Neural crest cell (in vitro differentiated cells): Measurements from ENCODE around the gene UCP2. TPM values are rescaled to one million over a fixed set of nuclear protein-coding genes. Genes with fewer than 3 reads are reported as not detected.

Experiments
- DNase-seq: peaks from one replicate; pipeline ENCODE4 v3.0.0; 2021; ENCODE audit warnings: low read depth, mixed read lengths, low spot score
- H3K27ac Mint-ChIP-seq: one replicate; pipeline ENCODE4 v1.8.0; 2021; ENCODE audit warnings: mild to moderate bottlenecking, mixed read lengths; ENCODE audit not compliant: unreplicated experiment
- H3K27me3 Mint-ChIP-seq: 2 replicates; pipeline ENCODE4 v1.8.0; 2021; ENCODE audit warnings: low read depth, mild to moderate bottlenecking, mixed read lengths
- H3K36me3 Mint-ChIP-seq: 2 replicates; pipeline ENCODE4 v1.8.0; 2021; ENCODE audit warnings: low read depth, mild to moderate bottlenecking, mixed read lengths
- H3K4me1 Mint-ChIP-seq: 2 replicates; pipeline ENCODE4 v1.8.0; 2021; ENCODE audit warnings: mixed read lengths
- H3K4me3 Mint-ChIP-seq: one replicate; pipeline ENCODE4 v1.8.0; 2021; ENCODE audit warnings: mild to moderate bottlenecking, mixed read lengths
- H3K9me3 Mint-ChIP-seq: 2 replicates; pipeline ENCODE4 v1.8.0; 2021; ENCODE audit warnings: mixed read lengths
- total RNA-seq: library from RNA; stranded (reverse); gene quantifications from 2 replicates; pipeline ENCODE4 v1.2.1, GENCODE V29; 2021
- TF ChIP-seq, protein P1 (sequence below): fragments of 200-600 bp; sonication (generic); conservative IDR thresholded peaks from 2 replicates; pipeline ENCODE4 v1.5.0; 2021; ENCODE audit warnings: antibody characterized with exemption, mild to moderate bottlenecking

The UCP2 gene
- total RNA-seq, 1 donor from 2014 or later = 71.4 TPM

DNA sequence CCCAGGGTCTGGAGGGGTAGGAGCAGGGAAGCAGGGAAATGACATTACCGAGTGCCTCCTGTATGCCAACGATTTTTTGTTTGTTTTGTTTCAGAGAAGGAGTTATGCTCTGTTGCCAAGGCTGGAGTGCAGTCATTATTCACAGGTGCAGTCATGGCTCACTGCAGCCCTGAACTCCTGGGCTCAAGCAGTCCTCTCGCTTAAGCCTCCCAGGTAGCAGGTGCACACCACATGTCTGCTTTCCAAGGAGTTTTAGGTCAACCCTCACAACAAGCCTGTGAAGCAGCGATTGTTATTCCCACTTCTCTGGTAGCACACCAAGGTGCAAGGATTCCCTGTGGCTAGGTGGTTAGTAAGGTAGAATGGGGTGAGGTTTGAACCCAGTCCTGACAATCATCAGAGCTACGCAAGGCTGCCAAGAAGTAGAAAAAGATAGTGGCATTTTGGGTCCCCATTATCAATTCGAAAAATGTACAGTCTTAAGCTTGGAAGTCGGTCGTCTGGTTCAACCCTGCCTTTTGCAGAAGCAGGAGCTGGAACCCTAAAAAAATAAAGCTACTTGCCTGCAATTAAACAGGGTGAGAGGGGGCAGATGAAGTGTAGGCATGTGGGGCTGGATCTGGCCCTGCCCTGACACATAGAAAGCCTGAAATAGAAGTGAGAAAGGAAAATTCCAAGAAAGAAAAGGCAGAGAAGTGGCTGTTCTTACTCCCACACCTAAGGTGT is 17.1 kb upstream of the UCP2 start:
- H3K9me3 Mint-ChIP-seq = no peaks in the 10 kb centered on the region
- no peak overlapping the region for H3K4me3 Mint-ChIP-seq
- TF ChIP-seq, protein P1, sequence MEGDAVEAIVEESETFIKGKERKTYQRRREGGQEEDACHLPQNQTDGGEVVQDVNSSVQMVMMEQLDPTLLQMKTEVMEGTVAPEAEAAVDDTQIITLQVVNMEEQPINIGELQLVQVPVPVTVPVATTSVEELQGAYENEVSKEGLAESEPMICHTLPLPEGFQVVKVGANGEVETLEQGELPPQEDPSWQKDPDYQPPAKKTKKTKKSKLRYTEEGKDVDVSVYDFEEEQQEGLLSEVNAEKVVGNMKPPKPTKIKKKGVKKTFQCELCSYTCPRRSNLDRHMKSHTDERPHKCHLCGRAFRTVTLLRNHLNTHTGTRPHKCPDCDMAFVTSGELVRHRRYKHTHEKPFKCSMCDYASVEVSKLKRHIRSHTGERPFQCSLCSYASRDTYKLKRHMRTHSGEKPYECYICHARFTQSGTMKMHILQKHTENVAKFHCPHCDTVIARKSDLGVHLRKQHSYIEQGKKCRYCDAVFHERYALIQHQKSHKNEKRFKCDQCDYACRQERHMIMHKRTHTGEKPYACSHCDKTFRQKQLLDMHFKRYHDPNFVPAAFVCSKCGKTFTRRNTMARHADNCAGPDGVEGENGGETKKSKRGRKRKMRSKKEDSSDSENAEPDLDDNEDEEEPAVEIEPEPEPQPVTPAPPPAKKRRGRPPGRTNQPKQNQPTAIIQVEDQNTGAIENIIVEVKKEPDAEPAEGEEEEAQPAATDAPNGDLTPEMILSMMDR = no peak
- no peaks in the 10 kb centered on the region for H3K4me1 Mint-ChIP-seq
- no peaks in the 10 kb centered on the region for H3K27me3 Mint-ChIP-seq
- no peaks in the 10 kb centered on the region for H3K36me3 Mint-ChIP-seq
- DNase-seq = no peak
- no peak overlapping the region for H3K27ac Mint-ChIP-seq

DNA sequence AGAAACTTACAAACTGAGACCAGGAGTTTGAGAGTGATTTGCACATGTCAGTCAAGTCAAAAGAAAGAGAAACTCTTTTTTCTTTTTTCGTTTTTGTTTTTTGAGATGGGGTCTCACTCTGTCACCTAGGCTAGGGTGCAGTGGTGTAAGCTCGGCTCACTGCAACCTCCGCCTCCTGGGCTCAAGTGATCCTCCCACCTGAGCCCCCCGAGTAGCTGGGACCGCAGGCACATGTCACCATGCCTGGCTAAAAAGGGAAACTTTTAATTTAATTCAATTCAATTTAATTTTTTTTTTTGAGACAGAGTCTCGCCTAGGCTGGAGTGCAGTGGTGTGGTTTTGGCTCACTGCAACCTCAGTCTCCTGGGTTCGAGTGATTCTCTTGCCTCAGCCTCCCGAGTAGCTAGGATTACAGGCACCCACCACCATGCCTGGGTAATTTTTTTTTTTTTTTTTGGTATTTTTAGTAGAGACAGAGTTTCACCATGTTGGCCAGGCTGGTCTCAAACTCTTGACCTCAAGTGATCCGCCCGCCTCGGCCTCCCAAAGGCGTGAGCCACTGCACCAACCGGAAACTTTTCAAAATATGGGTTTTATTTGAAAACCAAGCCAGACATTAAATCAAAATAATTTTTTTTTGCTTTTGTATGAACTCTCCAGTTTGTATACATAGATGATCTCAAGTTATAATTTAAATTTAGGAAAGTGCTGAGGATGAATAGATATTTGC is 16.4 kb upstream of the UCP2 start:
- no peak overlapping the region for H3K4me3 Mint-ChIP-seq
- H3K27me3 Mint-ChIP-seq = no peaks in the 10 kb centered on the region
- no peak overlapping the region for H3K27ac Mint-ChIP-seq
- no peaks in the 10 kb centered on the region for H3K9me3 Mint-ChIP-seq
- no peaks in the 10 kb centered on the region for H3K4me1 Mint-ChIP-seq
- H3K36me3 Mint-ChIP-seq = no peaks in the 10 kb centered on the region
- no peak for DNase-seq
- TF ChIP-seq, protein P1 = no peak

DNA sequence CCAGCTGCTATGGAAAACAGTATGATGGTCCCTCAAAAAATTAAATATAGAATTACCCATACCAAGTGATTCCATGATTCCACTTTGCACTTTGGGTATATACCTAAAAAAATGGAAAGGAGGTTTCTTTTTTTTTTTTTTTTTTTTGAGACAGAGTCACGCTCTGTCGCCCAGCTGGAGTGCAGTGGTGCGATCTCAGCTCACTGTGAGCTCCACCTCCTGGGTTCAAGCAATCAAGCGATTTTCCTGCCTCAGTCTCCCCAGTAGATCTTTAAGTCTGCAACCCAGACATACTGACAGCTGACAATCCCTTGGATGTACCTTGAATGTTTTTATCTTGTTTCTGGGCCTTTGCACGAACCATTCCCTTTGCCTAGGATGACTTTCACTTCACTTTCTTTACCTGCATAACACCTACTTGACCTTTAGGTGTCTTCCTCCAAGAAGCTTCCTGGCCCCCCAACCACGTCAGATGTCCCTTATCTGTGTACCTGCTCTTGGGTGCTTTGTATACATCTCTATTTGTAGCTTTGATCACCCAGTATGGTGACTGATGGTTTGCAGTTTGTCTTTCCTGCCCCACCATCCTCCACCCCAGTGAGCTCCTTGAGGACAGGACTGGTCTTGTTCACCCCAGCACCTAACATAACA is 14.6 kb upstream of the UCP2 start:
- no peaks in the 10 kb centered on the region for H3K9me3 Mint-ChIP-seq
- H3K27ac Mint-ChIP-seq = no peak overlapping the region
- no peak for DNase-seq

DNA sequence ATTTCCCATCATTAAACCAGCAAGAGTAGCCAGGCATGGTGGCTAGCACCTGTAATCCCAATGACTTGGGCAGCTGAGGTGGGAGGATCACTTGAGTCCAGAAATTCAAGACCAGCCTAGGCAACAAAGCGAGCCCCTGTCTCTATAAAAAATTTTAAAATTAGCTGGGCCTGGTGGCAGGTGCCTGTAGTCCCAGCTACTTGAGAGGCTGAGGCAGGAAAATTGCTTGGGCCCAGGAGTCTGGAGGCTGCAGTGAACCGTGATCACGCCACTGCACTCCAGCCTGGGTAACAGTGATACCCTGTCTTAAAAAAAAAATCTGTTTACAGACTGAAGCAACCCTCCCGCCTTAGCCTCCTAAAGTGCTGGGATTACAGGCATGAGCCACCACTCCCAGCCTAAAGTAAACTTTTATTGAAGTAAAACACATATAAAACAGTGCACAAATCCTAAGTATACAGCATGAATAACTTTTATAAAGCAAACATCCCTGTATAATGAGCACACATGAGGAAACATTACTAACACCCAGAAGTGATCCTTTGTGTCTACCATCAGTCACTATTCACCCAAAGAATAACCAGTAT is 13.6 kb upstream of the UCP2 start:
- Mint-ChIP-seq H3K27ac (no peak overlapping the region), H3K4me3 (no peak overlapping the region), H3K9me3 (no peaks in the 10 kb centered on the region), H3K36me3 (no peaks in the 10 kb centered on the region), H3K27me3 (no peaks in the 10 kb centered on the region), H3K4me1 (no peaks in the 10 kb centered on the region)
- no peak for DNase-seq
- TF ChIP-seq, protein P1 = no peak

More for the DNA sequence above, 14.6 kb upstream of the UCP2 start:
- no peak overlapping the region for H3K4me3 Mint-ChIP-seq
- H3K36me3 Mint-ChIP-seq = no peaks in the 10 kb centered on the region
- H3K4me1 Mint-ChIP-seq = no peaks in the 10 kb centered on the region
- TF ChIP-seq, protein P1 = no peak
- no peaks in the 10 kb centered on the region for H3K27me3 Mint-ChIP-seq

DNA sequence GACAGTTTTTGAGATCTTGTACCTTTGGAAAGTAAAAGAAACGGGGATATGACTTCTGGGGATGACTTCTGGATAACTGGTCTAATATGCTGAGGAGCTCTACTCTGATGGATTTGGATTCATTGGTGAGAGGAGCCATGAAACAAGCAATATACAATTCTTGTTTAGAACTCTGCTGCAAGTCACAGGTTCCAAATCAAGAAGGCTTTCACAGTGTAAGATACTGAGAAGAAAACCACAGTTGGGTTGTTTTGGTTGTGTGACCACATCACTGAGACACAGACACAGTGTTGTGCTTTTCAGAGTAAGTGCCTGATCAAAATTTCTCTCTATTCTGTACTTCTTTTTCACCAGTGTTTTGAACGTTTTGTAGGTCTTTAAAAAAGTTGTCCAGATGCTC is 13.1 kb upstream of the UCP2 start:
- Mint-ChIP-seq H3K9me3 (no peaks in the 10 kb centered on the region), H3K27ac (no peak overlapping the region), H3K36me3 (no peaks in the 10 kb centered on the region), H3K4me3 (no peak overlapping the region), H3K27me3 (no peaks in the 10 kb centered on the region), H3K4me1 (no peaks in the 10 kb centered on the region)
- DNase-seq = no peak
- TF ChIP-seq, protein P1 = no peak
